RWPE1 (cell line): Measurements from ENCODE around the gene PNRC2.
"Not testable (repeated sequence)": the region's sequence is repeated elsewhere in the genome, so short reads cannot be mapped to it uniquely, and the experiment has no call there.

Source experiments
- CTCF ChIA-PET: fragments of 350-600 bp; sonication (Branson Sonifier 250); formaldehyde crosslinking; extraction: SDS; loops from one replicate; lab custom pipeline; 2021; lab: Yijun Ruan, JAX
- POLR2A ChIA-PET: fragments of 400-600 bp; formaldehyde crosslinking; extraction: SDS; loops from one replicate; lab custom pipeline; 2020; ENCODE audit warnings: antibody characterized with exemption; ENCODE audit not compliant: low non-redundant PET; lab: Yijun Ruan, JAX
- DNase-seq: peaks from one replicate; pipeline ENCODE4 v3.0.0; 2012; ENCODE audit warnings: low spot score
- H3K27ac ChIP-seq: fragments of 450-650 bp; 2 replicates; pipeline ENCODE4 v1.5.1; 2017
- TF ChIP-seq, protein P1 (sequence below): fragments of 450-650 bp; conservative IDR thresholded peaks from 2 replicates; pipeline ENCODE4 v1.5.1; 2017; ENCODE audit warnings: low read depth, mild to moderate bottlenecking

Gene PNRC2

DNA sequence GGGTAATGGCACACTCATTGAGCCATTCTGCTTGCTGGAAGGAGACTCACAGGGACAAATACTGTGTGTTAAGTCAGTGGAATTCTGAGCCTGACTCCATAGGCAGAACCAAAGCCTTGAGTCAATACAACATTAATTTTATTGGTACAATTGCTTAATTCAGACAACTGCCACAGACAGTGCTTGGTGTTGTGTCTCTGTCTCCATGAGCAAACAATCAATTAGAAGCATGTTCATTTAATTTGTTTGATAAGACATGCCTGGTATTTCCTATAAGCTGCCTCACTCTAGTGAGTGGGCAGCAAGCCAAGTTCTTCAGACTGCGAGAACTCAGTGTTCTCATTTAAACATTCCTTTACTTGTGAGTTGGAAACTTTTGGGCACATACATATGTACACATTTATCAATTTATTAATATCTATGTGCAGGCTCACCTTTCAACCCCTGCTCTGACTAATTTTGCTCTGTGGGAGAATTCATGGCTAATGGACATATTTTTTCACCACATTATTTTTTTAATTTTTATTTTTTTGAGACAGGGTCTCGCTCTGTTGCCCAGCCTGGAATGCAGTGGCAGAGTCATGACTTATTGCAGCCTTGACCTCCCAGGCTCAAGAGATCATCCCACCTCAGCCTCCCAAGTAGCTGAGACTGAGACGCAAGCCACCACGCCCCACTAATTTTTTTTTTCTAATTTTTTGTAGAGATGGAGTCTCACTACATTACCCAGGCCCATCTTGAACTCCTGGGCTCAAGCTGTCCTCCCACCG is 25.0 kb downstream of the PNRC2 start:
- peak; percentile 31 for DNase-seq
- TF ChIP-seq, protein P1, sequence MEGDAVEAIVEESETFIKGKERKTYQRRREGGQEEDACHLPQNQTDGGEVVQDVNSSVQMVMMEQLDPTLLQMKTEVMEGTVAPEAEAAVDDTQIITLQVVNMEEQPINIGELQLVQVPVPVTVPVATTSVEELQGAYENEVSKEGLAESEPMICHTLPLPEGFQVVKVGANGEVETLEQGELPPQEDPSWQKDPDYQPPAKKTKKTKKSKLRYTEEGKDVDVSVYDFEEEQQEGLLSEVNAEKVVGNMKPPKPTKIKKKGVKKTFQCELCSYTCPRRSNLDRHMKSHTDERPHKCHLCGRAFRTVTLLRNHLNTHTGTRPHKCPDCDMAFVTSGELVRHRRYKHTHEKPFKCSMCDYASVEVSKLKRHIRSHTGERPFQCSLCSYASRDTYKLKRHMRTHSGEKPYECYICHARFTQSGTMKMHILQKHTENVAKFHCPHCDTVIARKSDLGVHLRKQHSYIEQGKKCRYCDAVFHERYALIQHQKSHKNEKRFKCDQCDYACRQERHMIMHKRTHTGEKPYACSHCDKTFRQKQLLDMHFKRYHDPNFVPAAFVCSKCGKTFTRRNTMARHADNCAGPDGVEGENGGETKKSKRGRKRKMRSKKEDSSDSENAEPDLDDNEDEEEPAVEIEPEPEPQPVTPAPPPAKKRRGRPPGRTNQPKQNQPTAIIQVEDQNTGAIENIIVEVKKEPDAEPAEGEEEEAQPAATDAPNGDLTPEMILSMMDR: no peak
- POLR2A ChIA-PET: no interaction called here
- H3K27ac ChIP-seq: peak overlapping the region; percentile 91
- CTCF ChIA-PET: interaction anchor here (0.7 kb wide), 1 partner anchor 1960 kb away, joined by 3 read pairs; no protein-coding TSS in a partner anchor

DNA sequence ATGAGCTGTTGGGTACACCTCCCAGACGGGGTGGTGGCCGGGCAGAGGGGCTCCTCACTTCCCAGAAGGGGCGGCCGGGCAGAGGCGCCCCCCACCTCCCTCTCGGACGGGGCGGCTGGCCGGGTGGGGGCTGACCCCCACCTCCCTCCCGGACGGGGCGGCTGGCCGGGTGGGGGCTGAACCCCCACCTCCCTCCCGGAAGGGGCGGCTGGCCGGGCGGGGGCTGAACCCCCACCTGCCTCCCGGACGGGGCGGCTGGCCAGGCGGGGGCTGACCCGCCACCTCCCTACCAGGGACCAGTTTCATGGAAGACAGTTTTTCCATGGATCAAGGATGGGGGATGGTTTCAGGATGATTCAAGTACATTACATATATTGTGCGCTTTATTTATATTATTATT is 27.4 kb downstream of the PNRC2 start:
- DNase-seq, POLR2A ChIA-PET, H3K27ac ChIP-seq: not testable (repeated sequence)
- CTCF ChIA-PET: interaction anchor here (0.6 to 1.4 kb wide), 2 partner anchors 16 to 80 kb away, joined by 3 to 4 read pairs; no protein-coding TSS in a partner anchor

DNA sequence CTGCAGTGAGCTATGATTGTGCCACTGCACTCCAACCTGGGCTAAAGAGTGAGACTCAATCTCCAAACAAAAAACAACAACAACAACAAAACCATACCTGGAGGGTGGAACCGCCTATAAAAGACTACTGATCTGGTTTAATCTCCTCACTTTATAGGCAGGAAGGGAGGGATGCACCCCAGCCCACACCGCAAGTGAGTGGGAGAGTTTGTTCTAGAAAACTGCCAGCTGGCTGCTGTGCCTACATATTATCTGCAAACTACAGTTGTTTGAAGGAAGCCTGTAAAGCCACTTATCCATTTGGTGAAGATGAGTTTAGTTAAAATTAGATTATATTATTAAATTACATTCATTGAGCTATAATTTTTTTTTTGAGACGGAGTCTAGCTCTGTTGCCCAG is 29.6 kb downstream of the PNRC2 start:
- DNase-seq: no peak
- H3K27ac ChIP-seq: no peak overlapping the region
- ChIA-PET POLR2A (no interaction called here), CTCF (no interaction called here)
- TF ChIP-seq, protein P1: no peak

DNA sequence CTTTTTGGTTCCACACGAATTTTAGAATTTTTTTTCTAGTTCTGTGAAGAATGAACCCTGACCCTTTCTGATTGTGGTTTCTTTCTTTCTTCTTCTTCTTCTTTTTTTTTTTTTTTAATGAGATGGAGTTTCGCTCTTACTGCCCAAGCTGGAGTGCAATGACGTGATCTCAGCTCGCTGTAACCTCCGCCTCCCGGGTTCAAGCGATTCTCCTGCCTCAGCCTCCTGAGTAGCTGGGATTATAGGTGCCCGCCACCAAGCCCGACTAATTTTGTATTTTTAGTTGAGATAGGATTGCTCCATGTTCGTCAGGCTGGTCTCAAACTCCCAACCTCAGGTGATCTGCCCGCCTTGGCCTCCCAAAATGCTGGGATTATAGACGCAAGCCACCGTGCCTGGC is 32.4 kb downstream of the PNRC2 start:
- CTCF ChIA-PET, POLR2A ChIA-PET: not testable (repeated sequence)

DNA sequence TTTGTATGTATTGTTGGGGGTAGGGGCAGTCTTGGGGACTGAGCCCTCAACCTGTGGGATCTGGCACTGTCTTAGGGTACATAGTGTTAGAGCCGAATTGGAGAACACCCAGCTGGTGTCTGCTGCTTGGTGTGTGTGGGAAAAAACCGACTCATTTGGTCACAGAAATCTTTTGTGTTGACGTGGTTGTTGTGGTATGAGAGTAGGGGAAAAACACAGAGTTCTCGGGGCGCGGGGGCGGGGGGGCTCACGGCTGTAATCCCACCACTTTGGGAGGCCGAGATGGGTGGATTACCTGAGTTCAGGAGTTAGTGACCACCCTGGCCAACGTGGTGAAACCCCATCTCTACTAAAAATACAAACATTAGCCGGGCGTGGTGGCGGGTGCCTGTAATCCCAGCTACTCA is 35.8 kb downstream of the PNRC2 start:
- no peak overlapping the region for H3K27ac ChIP-seq
- ChIA-PET CTCF (interaction anchor here (0.6 kb wide), 1 partner anchor 374 kb away, joined by 3 read pairs; no protein-coding TSS in a partner anchor), POLR2A (interaction anchor here (0.6 kb wide), 1 partner anchor 123 kb away, joined by 4 read pairs; no protein-coding TSS in a partner anchor)
- DNase-seq: no peak
- TF ChIP-seq, protein P1: no peak

More for the DNA sequence above, 32.4 kb downstream of the PNRC2 start:
- not testable (repeated sequence) for DNase-seq, H3K27ac ChIP-seq

DNA sequence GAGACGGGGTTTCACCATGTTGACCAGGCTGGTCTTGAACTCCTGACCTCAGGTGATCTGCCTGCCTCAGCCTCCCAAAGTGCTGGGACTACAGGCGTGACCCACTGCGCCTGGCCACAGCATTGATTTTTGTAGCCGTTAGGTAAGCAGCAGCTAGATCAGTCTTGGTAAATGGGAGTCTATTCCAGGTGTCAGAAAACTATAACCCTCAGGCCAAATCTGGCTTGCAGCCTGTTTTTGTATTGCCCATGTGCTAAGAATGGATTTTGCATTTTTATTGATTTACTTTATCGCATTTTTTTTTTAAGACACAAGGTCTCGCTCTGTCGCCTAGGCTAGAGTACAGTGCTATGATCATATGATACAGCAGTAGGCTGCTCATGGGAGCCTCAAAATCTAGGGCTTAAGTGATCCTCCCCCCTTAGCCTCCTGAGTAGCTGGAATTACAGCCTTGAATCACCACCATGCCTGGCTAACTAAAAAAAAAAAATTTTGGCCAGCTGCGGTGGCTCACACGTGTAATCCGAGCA is 37.1 kb downstream of the PNRC2 start:
- H3K27ac ChIP-seq: no peak overlapping the region
- no peak for DNase-seq
- TF ChIP-seq, protein P1: no peak
- POLR2A ChIA-PET: no interaction called here
- CTCF ChIA-PET: no interaction called here

DNA sequence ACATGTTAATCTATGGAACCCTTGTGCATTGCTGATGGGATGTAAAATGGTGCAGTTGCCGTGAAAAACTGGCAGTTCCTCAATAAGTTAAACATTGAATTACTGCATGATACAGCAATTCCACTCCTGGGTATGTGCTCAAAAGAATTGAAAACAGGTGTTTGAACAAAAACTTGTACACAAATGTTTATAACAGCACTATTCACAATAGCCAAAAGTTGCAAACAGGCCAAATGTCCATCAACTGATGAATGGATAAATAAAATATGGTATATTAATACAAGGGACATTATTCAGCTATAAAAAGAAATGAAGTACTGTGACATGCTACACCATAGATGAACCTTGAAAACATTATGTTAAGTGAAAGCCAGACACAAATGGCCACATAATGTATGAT is 38.2 kb downstream of the PNRC2 start:
- POLR2A ChIA-PET: no interaction called here
- CTCF ChIA-PET: no interaction called here

More for the DNA sequence above, 38.2 kb downstream of the PNRC2 start:
- no peak for DNase-seq
- no peak overlapping the region for H3K27ac ChIP-seq
- TF ChIP-seq, protein P1: no peak
